Stimulated activated CD4-positive, alpha-beta T cell treated with anti-CD3 and anti-CD28 coated beads, Interleukin-2, amount 100 ng/mL, for 24 hours (primary cell): ENCODE measurements around the gene TCOF1.

Source experiments
- DNase-seq, 2 donors: peaks; one replicate each; pipeline ENCODE4 v3.0.0-alpha.2; 2020

TCOF1 gene

DNA sequence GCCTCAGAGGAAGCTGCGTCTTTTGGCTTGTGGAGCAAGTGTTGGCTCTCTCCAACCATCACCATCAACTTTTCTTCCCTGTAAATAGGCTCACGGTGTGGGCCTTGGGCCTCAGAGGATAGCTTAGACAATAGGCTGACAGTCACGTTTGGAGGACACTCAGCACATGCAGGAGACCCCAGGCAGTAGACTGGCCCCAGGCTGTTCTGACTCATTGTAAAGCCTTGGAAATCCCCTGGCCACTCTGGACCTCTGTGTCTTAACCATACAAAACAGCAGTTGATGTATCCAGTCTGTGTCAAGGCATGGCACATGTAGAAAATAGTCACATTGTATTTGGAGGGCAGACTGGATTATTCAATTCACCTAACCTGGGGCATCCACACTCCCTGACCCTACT, 36.6 kb downstream of the TCOF1 start:
- no peak for DNase-seq

DNA sequence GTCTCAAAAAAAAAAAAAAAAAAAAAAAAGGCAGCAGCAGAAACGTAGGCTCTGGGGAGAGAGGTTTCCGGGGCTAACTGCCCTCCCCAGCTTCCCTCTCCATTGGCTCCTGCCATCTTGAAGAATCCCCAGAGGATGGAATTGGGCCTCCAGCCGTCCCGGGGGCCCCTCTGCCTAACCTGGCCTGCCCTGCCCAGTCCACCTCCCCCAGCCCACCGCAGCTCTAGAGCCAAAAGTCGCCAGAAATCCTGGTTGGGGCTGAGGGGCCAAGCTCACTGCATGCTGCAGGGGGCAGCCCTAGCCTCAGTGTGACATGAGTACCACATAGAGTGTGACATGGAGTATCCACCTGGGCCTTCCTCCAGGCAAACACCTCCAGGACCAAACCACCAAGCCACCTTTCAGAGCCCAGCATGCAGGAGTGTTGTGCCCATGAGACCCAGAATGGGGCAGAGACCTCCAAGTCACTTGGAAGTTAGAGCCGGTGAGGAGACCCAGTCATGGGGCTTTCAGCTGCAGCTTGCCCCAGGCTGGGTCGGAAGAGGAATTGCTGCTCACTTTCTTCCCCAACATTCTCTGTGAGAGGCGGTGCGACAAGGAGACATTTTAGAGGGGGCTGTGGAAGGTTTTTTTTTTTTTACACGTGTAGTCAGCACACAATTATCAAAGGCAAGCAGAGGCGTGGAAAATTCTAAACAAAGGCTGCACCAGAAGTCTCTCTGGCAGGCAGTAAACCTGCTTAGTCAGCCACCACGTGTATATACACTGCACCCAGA, 37.6 kb downstream of the TCOF1 start:
- DNase-seq, result no peak

DNA sequence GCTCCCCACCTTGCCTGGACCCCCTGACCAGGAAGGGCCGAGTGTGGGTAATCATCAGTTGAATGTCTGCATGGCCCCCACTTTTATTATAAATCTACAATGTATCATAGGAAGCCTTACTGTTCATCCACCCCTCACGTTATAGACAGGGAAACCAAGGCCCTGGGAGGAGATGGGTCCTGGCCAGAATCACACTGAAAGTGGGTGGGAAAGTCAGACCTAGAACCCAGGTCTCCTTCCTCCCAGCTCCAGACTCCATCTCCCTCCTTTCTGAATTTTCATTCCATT, 38.1 kb downstream of the TCOF1 start:
- DNase-seq, result no peak

DNA sequence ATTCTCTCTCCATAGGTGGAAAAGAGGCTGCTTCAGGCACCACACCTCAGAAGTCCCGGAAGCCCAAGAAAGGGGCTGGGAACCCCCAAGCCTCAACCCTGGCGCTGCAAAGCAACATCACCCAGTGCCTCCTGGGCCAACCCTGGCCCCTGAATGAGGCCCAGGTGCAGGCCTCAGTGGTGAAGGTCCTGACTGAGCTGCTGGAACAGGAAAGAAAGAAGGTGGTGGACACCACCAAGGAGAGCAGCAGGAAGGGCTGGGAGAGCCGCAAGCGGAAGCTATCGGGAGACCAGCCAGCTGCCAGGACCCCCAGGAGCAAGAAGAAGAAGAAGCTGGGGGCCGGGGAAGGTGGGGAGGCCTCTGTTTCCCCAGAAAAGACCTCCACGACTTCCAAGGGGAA, 38.8 kb downstream of the TCOF1 start:
- no peak for DNase-seq

DNA sequence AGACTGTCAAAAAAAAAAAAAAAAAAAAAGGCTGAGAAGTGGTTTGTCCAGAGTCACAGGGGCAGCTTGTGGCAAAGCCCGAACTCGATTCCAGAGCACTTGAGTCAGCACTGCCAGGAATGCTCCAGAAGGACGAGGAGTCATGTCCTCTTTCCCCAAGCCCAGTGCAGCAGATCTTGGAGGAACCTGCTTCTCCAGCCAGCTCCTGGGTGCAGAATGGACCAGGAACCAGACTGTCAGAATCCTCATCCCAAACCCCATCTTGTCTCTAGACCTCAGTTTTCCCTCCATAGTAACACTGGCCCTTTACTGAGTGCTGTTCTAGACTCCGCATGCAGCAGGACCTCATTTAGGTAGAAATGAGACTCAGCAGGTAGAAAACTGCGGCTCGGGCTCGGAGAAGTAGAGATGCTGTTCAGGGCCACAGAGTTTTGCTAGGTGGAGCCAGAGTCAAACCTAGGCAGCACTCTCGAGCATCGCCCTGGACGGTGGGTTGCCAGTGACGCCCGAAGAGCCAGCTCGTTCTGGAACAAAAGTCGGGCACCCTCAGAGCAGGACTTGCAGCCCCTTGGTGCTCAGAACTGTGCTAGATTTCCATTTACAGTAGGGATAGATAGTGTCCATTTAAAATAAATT, 39.8 kb downstream of the TCOF1 start:
- no peak for DNase-seq

DNA sequence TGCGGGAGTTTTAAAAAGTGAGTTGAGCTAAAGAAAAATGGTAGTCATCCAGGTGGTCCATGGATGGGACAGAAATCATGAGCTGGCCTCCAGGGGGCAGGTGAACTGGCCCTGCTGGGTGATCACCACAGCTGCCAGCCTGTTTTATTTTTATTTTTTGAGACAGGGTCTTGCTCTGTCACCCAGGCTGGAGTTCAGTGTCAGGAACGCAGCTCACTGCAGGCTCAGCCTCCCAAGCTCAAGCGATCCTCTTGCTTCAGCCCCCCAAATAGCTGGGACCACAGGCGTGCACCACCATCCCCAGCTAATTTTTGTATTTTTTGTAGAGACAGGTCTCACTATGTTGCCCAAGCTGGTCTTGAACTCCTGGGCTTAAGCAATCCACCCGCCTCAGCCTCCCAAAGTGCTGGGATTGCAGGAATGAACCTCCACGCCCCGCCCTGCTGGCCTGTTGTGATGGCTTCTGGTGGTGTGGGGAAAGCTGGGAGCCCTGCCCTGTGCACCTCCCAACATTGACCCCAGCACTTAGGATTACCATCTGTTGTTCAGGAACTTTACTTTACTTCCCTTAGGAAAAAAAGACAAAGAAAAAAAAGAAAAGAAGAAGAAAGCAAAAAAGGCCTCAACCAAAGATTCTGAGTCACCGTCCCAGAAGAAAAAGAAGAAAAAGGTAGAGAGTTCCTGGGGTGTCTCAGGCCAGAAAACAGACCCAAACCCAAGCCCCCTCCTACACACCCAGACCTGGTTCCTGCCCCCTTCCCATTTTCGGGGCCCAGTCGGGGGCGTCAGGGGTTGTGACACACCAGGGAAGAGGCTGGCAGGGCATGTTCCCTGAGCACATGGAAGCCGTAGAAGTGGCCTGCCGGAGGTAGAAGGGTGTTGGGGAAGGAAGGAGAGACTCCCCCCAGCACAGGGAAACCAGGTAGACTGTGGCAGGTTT, 40.6 kb downstream of the TCOF1 start:
- DNase-seq, result no peak

DNA sequence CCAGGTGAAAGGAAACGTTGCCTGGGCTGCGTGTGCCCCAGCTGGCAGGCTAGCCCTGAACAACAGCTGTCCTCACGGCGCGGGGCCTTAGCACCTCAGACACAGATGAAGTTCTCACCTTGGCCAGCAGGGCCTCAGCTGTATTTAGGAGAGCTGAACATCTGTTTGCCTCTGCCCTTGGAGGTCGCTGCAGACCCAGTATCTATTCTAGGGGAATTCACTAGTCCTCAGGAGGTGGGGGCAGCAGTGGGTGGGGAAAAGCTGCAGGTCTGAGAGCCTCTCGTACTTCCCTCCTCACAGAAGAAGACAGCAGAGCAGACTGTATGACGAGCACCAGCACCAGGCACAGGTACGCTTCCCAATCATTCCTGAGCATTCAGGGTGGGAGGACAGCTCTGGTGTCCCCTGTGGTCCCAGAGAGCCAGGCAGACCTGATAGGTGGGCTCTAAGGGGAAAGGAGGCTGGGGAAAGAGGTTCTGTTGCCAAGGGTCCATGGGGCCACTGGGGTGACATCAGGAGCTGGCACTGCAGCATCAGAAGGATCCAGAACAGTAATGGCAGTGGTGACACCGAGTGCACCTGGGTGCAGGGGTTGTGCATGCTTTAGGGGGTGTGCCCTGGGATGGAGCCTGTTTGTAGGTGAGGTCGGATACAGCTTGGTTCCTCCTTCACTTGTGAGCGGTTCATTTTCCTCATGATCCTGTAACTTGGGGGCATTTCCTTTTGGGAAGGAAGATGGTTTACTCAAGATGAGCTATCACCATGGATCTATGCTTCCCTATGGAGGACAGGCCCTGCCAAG, 41.4 kb downstream of the TCOF1 start:
- peak in 1 of 2 donors; percentile 28 for DNase-seq

DNA sequence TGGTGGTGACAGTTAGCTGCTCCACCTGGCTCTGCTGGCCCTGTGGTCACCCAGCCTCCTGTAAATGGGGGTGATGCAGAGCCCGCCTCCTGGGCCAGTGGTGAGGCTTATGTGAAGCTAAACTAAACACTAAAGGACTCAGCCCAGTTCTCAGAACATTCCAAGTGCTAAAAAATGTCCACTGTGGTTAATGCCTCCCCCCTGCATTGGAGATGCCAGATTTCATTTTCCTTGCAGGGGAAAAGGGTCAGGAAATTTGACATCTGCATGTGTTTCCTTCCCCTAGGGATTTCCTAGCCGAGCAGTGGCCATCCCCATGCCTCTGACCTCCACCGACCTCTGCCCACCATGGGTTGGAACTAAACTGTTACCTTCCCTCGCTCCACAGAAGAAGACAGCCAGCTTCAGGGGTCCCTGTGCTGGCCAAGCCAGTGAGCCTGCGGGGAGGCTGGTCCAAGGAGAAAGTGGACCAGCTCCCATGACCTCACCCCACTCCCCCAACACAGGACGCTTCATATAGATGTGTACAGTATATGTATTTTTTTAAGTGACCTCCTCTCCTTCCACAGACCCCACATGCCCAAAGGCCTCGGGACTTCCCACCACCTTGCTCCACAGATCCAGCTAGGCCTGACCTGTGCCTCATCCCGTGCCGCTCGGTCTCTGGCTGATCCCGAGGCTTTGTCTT, 42.2 kb downstream of the TCOF1 start:
- DNase-seq, result no peak

DNA sequence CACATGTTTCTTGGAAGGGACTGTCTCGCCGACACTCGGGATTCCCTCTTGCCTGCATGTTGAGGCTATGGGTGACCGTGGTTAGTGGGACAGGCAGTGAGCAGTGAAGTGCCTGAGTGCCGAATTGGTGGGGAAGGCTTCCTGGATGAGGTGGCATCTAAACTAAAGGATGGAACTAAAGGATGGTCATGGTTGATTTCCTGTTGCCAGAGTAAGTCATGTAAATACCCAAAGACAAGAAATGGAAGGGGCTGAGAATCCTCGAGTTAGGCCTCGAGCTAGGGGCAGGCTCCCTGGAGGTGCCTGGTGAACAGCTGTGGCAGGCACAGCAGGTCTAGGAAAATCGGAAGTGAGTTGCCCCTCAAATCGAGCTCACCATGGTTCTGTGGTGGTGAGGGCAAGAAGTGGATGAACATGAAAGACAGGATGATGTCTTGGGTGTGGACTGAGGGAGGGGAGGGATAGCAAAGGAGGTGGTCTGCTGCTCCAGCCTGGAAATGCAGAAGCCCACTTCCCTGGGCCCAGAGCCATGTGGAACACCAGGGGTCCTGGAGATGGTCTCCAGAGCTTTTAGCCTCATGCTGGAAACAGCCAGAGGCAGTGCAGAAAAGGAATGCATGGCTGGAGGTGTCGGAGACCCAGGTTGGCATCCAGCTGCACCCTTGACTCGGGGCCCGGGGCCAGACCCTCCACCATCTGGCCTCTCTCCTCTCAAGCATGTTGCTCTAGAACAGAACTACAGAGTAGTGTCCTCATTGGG, 43.0 kb downstream of the TCOF1 start:
- no peak for DNase-seq

DNA sequence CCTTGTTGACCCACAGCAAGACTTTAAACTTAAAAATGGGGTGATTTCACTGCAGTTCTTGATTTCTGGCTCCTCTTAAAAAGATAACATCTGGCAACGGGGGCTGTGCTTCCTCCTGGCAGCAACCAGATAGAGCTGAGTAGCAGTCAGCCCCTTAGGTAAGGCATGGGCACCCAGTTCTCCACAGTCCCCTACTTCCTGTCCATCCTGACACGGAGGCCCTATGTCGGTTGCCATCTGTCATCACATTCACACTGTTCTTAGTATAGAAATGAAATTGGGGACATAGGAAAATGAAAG, 43.5 kb downstream of the TCOF1 start:
- no peak for DNase-seq

DNA sequence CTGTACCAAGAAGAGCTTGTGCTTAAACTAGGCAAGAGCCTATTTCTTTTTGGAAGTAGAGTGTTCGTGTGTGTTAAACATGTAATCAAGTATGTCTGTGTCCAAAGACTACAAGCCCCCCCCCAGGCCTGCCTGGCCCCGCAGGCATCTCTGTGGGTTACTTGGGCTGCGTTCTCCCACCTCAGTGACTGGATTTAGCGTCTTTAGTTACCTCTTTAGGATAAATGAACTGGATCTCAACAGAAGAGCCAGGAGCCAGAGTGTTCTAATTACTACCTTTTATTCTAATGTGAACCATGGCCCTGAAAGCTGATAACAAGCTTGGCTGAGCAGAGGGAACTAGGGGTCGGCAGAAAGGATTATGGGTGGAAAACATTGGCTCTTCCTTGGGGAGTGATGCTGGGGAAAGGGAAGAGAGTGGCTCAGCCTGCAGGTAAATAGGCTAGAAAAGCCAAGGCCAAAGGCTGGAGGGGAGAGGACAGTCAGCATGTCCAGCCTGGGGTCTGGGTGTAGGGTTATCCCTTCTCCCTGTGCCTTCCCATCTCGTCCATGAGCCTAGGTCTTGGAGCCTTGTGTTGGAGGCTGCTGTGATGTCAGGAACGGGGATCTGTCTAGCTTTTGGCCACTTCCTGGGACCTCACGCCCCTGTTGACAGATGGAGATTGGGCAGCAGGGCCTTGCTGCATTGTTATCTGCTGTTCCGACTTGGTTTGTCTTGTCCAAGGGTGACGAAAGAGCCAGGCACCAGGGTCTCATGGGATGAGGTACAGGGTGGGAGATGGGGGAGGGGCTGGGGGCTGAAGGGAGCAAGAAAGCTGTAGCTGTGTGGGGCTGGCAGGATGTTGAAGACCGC, 44.1 kb downstream of the TCOF1 start:
- no peak for DNase-seq

DNA sequence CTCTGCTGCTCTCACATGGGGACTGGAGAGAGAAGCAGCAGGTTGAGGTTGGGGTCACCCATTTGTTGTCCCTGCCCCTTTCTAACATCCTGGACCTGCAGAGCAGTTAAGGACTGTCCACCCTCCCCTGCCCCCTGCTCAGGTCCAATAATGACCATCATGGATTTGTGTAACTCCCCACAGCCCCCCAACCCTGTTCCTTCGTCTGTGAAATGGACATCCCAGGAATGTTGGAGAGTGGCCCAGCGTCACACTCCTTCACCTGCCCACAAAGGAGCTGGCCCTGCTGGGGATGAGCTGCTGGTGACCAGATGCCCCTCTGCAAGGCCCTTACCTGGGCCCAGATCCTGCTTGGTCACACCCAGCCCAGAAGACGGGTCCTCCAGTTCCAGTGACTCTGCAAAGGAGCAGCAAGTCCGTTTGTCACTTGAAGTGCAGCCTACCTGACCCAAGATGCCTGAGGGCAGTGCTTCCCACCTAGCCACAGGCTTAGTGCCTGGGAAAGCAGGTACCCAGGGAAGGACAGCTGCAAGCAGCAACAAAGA, 44.8 kb downstream of the TCOF1 start:
- no peak for DNase-seq

DNA sequence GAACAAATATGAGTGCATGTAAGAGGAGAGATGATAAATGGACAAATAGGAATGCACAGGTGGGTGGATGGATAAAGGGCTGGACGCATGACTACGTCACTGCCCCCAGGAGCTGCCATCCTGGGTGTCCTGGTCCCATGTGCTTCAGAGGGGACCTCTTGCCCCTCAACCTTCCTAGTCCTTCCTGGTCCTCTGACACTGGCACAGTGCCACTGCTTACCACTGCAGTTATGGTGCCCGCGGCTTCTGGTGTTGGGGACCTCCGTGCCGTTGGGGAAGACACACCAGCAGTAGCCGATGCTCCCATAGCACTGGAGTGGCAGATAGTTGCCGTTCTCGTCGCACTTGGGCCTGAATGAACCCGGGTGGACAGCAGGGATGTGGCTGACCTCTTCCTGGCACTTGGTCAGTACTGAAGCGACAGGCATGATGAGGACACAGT, 45.4 kb downstream of the TCOF1 start:
- DNase-seq, result no peak

DNA sequence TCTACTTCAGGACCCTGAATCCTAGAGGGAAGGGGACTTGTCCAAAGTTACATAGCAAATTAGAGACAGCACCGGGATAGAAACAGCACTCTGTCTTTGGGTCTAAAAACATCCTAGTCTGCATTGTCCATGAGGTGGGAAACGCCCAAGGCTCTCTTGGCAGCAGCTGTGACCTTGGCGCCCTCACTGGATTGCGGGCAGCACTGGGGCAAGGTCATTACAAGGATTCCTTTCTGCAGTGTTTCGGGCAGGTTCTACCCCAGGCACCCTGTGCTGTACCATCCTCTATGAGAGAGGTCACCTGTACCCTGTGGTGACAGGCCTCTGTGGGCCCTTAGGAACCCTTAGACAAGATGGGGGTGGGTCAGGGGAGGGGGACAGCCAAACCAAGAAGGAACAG, 46.6 kb downstream of the TCOF1 start:
- DNase-seq, result no peak

DNA sequence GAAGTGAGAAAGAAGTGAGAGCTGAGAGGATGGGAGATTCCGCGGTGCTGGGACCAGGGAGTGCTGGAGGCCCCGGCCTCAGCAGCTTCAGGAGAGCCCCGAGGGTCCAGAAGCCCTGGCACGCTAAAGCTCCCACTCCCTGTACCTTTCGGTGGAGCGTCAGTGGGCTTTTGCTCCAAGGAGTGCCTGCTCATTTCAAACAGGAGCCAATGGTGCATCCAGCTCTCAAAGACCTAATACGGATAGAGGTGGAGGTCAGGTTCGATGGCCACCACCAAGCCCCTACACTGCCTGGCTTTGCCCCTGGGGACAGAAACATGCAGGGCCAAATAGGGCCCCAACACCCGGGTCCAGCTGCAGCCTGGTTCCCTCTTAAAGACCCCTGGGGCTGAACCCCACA, 47.0 kb downstream of the TCOF1 start:
- DNase-seq, result no peak

DNA sequence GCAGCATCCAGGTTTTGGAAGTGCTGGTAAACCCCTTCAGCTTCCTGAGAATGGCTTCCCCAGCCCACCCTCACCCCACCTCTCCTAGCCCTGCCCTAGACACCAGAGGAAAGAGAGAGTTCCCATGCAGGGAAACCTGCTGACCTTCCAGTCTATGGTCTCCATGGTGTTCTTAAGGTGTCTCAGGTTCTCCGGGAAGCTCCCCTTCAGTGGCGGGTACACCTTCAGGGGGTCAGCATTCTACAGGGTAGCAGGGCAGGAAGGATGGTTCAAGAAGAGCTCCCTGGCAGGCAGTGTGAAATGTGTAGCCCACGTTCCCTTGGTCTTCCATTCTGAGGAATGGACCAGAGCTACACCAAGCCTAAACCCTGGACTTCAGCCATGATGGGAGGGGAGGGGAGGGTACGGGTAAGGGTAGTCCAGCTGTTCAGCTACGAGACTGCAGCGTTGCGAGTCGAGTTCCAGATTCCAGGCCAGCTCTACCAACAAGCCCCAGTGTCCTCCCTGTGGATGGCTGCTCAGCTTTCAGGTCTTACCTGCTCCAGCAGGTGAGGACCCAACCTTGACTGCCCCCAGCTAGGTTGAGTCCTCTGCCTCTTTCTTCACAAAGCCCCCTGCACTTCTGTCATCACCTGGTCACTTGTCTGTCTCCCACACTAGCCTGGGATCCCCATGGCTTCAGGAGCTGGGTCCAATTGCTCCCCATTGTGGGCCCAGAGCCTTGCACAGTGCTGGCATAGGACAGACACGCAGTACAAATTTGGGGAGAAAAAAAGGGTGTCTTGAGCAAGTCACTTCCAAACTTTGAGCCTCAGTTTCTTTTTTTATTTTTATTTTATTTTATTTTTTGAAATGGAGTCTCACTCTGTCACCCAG, 47.7 kb downstream of the TCOF1 start:
- no peak for DNase-seq

DNA sequence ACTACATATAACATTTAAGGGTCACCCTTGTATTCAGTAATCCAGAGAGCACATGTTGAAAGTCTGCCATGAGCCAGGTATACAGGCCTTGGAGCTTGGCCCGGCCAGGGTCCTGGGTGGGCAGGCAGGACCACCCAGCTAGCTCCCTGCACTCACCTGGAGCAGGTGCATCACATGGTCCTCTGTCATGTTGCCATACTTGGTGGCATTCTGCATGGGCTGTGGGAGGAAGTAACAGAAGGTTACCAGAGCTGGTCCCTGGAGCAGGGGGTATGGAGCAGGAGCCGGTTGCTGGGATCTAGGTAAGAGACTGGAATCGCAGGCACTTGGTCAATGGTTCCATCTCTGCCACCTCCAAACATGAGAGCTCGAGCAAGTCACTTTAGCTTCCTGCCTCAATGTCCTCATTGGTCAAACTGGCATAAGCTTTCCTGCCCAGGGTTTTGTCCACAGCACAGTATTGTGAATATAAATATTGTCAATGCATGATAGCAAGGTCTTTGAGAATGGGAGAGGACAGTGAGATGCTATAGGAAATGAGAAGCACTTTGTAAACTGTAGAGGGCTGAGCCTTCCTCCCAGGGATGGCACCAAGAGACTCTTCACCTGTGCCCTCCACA, 48.7 kb downstream of the TCOF1 start:
- DNase-seq, result no peak

DNA sequence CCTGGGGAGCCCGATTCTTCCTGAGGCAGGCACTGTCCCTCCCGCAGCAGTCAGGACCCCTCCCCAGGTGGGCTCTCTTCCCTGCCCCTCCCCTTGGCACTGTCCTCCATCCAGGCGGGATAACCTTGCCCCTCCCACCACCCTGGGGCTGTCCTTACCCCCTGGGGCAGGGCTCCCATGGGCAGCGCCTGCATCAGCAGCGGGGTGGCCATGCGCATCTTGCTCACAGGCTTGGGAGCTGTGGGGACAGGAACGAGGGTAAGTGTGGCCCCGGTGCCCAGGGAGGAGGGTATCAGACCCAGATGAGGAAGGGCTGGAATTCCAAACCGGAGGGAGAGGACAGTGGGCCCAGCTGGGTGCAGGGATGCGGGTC, 49.2 kb downstream of the TCOF1 start:
- DNase-seq, result no peak

DNA sequence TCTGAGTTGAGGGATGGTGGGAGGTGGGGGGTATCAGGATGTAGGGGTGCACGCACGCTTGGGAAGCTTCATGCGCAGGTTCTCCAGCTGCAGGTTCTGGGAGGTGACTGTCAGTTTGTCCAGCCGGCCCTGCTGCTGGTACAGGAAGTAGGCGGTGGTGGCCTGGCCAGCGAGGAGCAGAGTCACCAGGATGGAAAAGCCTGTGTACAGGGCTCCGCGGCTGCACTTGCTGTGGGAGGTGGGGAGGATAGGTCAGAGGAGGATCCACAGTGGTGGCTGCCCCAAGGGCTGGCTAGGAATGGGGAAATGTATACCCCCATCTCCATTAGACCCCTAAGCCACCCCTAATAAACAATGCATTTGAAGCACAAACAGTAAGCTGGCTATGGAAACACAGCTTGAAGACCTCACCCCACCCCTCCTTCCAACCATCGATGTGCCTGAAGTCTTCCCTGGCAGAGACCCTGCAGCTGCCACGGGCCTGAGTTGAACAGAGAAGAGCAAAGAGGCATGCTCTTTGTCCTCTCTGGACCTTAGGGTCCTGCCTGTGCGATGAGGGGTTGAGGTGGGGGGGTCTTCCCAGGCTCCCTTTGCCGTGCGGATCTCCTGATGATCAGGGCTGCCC, 49.7 kb downstream of the TCOF1 start:
- DNase-seq, result no peak
